ENCODE results near the gene COL1A1. TPM values are rescaled to one million over a fixed set of nuclear protein-coding genes. Genes with fewer than 3 reads are reported as not detected.

The COL1A1 gene
- total RNA-seq, 1 experiment from 2014 or later = 5.5 TPM

GRCh38 chr17:50187751-50188530 lies 13.5 kb downstream of the COL1A1 start:
- H3K9me3 Mint-ChIP-seq (ENCODE audit: low read depth, unreplicated experiment) = no peaks in the 10 kb centered on the region
- no peaks in the 10 kb centered on the region for H3K36me3 Mint-ChIP-seq (ENCODE audit: insufficient read depth, unreplicated experiment)
- H3K27ac Mint-ChIP-seq (ENCODE audit: unreplicated experiment) = no peak overlapping the region
- CTCF ChIA-PET = interaction anchor here (0.5 kb wide), 1 partner anchor 41 kb away, joined by 3 read pairs; no protein-coding TSS in a partner anchor
- no TSS peak for BruUV-seq (replicated peaks)
- DNase-seq = no peak
- peaks cover 77% of the 10 kb centered on the region for H3K27me3 Mint-ChIP-seq (ENCODE audit: unreplicated experiment)
- H3K4me3 Mint-ChIP-seq (ENCODE audit: low read depth, unreplicated experiment) = no peak overlapping the region
- no peak for TF ChIP-seq CTCF (IDR thresholded peaks at IDR 0.05; ENCODE audit: unreplicated experiment)
- peaks cover 10% of the 10 kb centered on the region for H3K4me1 Mint-ChIP-seq (ENCODE audit: low read depth, unreplicated experiment)
- intact Hi-C loops (cut with micrococcal nuclease; ENCODE audit: unreplicated experiment) = no loop called here

- Mint-ChIP-seq H3K36me3 (ENCODE audit: insufficient read depth, unreplicated experiment) (no peaks in the 10 kb centered on the region), H3K4me1 (ENCODE audit: low read depth, unreplicated experiment) (peaks cover 10% of the 10 kb centered on the region), H3K4me3 (ENCODE audit: low read depth, unreplicated experiment) (no peak overlapping the region), H3K27me3 (ENCODE audit: unreplicated experiment) (peaks cover 77% of the 10 kb centered on the region), H3K9me3 (ENCODE audit: low read depth, unreplicated experiment) (no peaks in the 10 kb centered on the region), H3K27ac (ENCODE audit: unreplicated experiment) (no peak overlapping the region)
- no peak for DNase-seq
- CTCF ChIA-PET = interaction anchor here (0.5 kb wide), 1 partner anchor 40 kb away, joined by 3 read pairs; no protein-coding TSS in a partner anchor
- no peak for TF ChIP-seq CTCF (IDR thresholded peaks at IDR 0.05; ENCODE audit: unreplicated experiment)
- intact Hi-C loops (cut with micrococcal nuclease; ENCODE audit: unreplicated experiment) = no loop called here
- BruUV-seq (replicated peaks) = no TSS peak
These were observed 14.1 kb downstream of the COL1A1 start for GRCh38 chr17:50187394-50187725.

- Mint-ChIP-seq H3K36me3 (ENCODE audit: insufficient read depth, unreplicated experiment) (no peaks in the 10 kb centered on the region), H3K9me3 (ENCODE audit: low read depth, unreplicated experiment) (no peaks in the 10 kb centered on the region), H3K4me3 (ENCODE audit: low read depth, unreplicated experiment) (no peak overlapping the region), H3K27me3 (ENCODE audit: unreplicated experiment) (peaks cover 78% of the 10 kb centered on the region), H3K4me1 (ENCODE audit: low read depth, unreplicated experiment) (peaks cover 10% of the 10 kb centered on the region), H3K27ac (ENCODE audit: unreplicated experiment) (no peak overlapping the region)
- no peak for DNase-seq
- intact Hi-C loops (cut with micrococcal nuclease; ENCODE audit: unreplicated experiment) = no loop called here
- no TSS peak for BruUV-seq (replicated peaks)
- CTCF ChIA-PET = interaction anchor here (0.5 kb wide), 1 partner anchor 40 kb away, joined by 3 read pairs; no protein-coding TSS in a partner anchor
- TF ChIP-seq CTCF (IDR thresholded peaks at IDR 0.05; ENCODE audit: unreplicated experiment) = no peak
These were observed 14.6 kb downstream of the COL1A1 start for GRCh38 chr17:50186661-50187393.

DNA sequence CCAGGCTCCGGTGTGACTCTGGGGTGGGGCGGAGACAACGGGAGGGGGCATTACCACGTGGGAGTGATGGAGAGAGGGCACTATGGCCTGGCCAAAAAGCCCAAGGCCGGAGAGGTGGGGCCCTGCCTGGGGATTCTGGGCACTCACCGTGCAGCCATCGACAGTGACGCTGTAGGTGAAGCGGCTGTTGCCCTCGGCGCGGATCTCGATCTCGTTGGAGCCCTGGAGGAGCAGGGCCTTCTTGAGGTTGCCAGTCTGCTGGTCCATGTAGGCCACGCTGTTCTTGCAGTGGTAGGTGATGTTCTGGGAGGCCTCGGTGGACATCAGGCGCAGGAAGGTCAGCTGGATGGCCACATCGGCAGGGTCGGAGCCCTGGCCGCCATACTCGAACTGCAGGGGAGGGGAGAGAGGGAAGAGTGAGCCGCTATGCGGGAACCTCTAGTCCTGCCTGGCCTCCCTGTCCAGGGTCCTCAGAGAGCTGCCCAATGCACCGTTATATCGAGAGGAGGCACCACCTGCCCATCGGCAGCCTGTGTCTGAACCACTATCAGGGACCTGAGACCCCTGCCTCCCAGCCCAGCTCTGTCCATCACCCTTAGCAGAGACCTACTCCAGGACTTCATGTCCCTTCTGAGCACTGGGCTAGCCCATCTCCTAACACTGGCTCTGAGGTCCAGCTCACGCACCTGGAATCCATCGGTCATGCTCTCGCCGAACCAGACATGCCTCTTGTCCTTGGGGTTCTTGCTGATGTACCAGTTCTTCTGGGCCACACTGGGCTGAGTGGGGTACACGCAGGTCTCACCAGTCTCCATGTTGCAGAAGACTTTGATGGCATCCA lies 15.6 kb downstream of the COL1A1 start:
- Mint-ChIP-seq H3K36me3 (ENCODE audit: insufficient read depth, unreplicated experiment) (no peaks in the 10 kb centered on the region), H3K27ac (ENCODE audit: unreplicated experiment) (no peak overlapping the region), H3K4me1 (ENCODE audit: low read depth, unreplicated experiment) (peaks cover 10% of the 10 kb centered on the region), H3K27me3 (ENCODE audit: unreplicated experiment) (peaks cover 79% of the 10 kb centered on the region), H3K4me3 (ENCODE audit: low read depth, unreplicated experiment) (no peak overlapping the region), H3K9me3 (ENCODE audit: low read depth, unreplicated experiment) (no peaks in the 10 kb centered on the region)
- TF ChIP-seq CTCF (IDR thresholded peaks at IDR 0.05; ENCODE audit: unreplicated experiment) = no peak
- no peak for DNase-seq
- intact Hi-C loops (cut with micrococcal nuclease; ENCODE audit: unreplicated experiment) = no loop called here
- no TSS peak for BruUV-seq (replicated peaks)
- CTCF ChIA-PET = no interaction called here
